Psoas muscle (tissue), 8 donors: ENCODE measurements around the gene KCNJ13. TPM values are rescaled to one million over a fixed set of nuclear protein-coding genes. Genes with fewer than 3 reads are reported as not detected.
A peak's percentile ranks its signal among the peaks of the same experiment; 100 is the strongest.

Source experiments
- ATAC-seq, 4 donors: fragments of 200-7000 bp; cut with Tn5 transposase; one replicate each; pipeline ENCODE4 v1.9.1; 2020; ENCODE audit warnings: moderate library complexity in 3 of 4, mild to moderate bottlenecking in 2 of 4
- DNase-seq, 2 donors: peaks; one replicate each; pipeline ENCODE4 v3.0.0-alpha.2; 2020
- H3K27ac ChIP-seq: fragments of 200-600 bp; one replicate; pipeline ENCODE4 v1.8.0; 2022
- H3K27me3 ChIP-seq, 3 donors: fragments of 200-600 bp in 1 of 3; one replicate each; pipeline versions ENCODE4 v1.6.1 to v1.8.0; 2013 to 2022; ENCODE audit warnings: low read length in 2 of 3, mild to moderate bottlenecking in 2 of 3, moderate library complexity in 1 of 3; ENCODE audit not compliant: insufficient read depth in 3 of 3
- H3K36me3 ChIP-seq, 2 donors: fragments of 200-600 bp in 1 of 2; one replicate each; pipeline versions ENCODE4 v1.6.1 to v1.8.0; 2013 to 2022; ENCODE audit warnings: low read depth in 1 of 2, mild to moderate bottlenecking in 1 of 2, moderate library complexity in 1 of 2; ENCODE audit not compliant: insufficient read depth in 1 of 2
- H3K4me1 ChIP-seq: fragments of 200-600 bp; one replicate; pipeline ENCODE4 v1.8.0; 2022
- H3K4me3 ChIP-seq: fragments of 200-600 bp; one replicate; pipeline ENCODE4 v1.8.0; 2022; ENCODE audit warnings: mild to moderate bottlenecking
- H3K9me3 ChIP-seq: fragments of 200-600 bp; one replicate; pipeline ENCODE4 v1.8.0; 2022
- CTCF ChIP-seq: fragments of 200-600 bp; IDR thresholded peaks from one replicate; pipeline ENCODE4 v1.8.0; 2022; ENCODE audit warnings: antibody characterized with exemption
- WGBS, 3 donors: extraction: QIAGEN DNeasy Blood & Tissue Kit; methylation state at CpG; one replicate each; pipeline versions ENCODE4 v1.1.6 to v1.1.7; 2013; 5-methylcytosine and 5-hydroxymethylcytosine counted together
- intact Hi-C, 2 donors: fragments of 100-400 bp; cut with DNase I; formaldehyde crosslinking; loops; one replicate each; pipeline versions ENCODE4 v1.11.0 to v1.14.2; 2022
- polyA plus RNA-seq, 3 donors: library from polyadenylated mRNA; stranded (reverse); fragments of 200-250 nt; gene quantifications; one replicate each; pipeline ENCODE4 v1.2.3, GENCODE V29; 2013
- total RNA-seq, 4 donors: library from RNA; stranded (reverse); fragmentation: NEBNext Ultra II Directional in 2 of 4; extraction: Animal tissue kit (Norgen Biotek cat#: 25700) in 2 of 4; gene quantifications; one replicate each; pipeline versions ENCODE4 v1.2.1 to v1.2.4, GENCODE V29; 2021 to 2023
- donor health status: healthy with polysubstance abuse.
- donor health status: DM: no; HTN: no; CAD: no; lungs with moderate emphysema.
- donor health status: Bipolar disorder and iron deficiency.
- donor health status: healthy.
- donor health status: DM: yes; HTN: yes; CAD: no.
- donor health status: DM: no; HTN: no; CAD: no.
- donor health status: DM: no; HTN: no; CAD: no.
- donor health status: DM: yes; HTN: yes; CAD: no.

The KCNJ13 gene
- total and polyA plus RNA-seq, 7 donors = 0.03 TPM; not detected in 6

GRCh38 chr2:232809349-232810124 is 33.2 kb upstream of the KCNJ13 start:
- no peaks in the 10 kb centered on the region for H3K27me3 ChIP-seq
- peaks cover 11 to 92% of the 10 kb centered on the region in 2 donors for H3K36me3 ChIP-seq
- peaks cover 8% of the 10 kb centered on the region for H3K4me1 ChIP-seq
- peak overlapping the region; percentile 59 for H3K27ac ChIP-seq
- DNase-seq = peak in 1 of 2 donors; percentile 60
- no peaks in the 10 kb centered on the region for H3K9me3 ChIP-seq
- no peak overlapping the region for H3K4me3 ChIP-seq
- intact Hi-C loops = loop anchor here in 1 of 2 donors (5.0 to 10.0 kb wide), 2 partner anchors 443 to 715 kb away; partner anchors contain the start of gene ATG16L1
- WGBS, 3 donors = 24 to 53% (median 34%) methylated on average over 5 of the region's 5 CpGs
- peak; percentile 8 for TF ChIP-seq CTCF
- peak; percentile 76 to 96 (median 94) for ATAC-seq

GRCh38 chr2:232802091-232802490 is 25.7 kb upstream of the KCNJ13 start:
- DNase-seq (no peak), ATAC-seq (no peak)
- H3K4me1 ChIP-seq = no peaks in the 10 kb centered on the region
- no peak for TF ChIP-seq CTCF
- no peaks in the 10 kb centered on the region for H3K27me3 ChIP-seq
- peaks cover 6 to 45% of the 10 kb centered on the region in 2 donors for H3K36me3 ChIP-seq
- no peaks in the 10 kb centered on the region for H3K9me3 ChIP-seq
- H3K27ac ChIP-seq = no peak overlapping the region
- intact Hi-C loops = loop anchor here in 1 of 2 donors (10.0 kb wide), 1 partner anchor 723 kb away; no protein-coding TSS in a partner anchor
- H3K4me3 ChIP-seq = no peak overlapping the region
- 88 to 99% (median 98%) methylated on average over 3 of the region's 3 CpGs for WGBS, 3 donors

GRCh38 chr2:232800166-232800565 is 23.8 kb upstream of the KCNJ13 start:
- 44 to 50% (median 48%) methylated on average over 2 of the region's 2 CpGs for WGBS, 3 donors

GRCh38 chr2:232798187-232798586 is 21.8 kb upstream of the KCNJ13 start:
- no peak for TF ChIP-seq CTCF
- H3K4me1 ChIP-seq = no peaks in the 10 kb centered on the region
- H3K27ac ChIP-seq = no peak overlapping the region
- no peak for DNase-seq
- no peaks in the 10 kb centered on the region for H3K27me3 ChIP-seq
- no peaks in the 10 kb centered on the region for H3K9me3 ChIP-seq
- no peak overlapping the region for H3K4me3 ChIP-seq
- ATAC-seq = no peak
- intact Hi-C loops = no loop called here
- peaks cover 7 to 64% of the 10 kb centered on the region in 2 donors for H3K36me3 ChIP-seq

More at GRCh38 chr2:232800166-232800565, 23.8 kb upstream of the KCNJ13 start:
- Histone ChIP-seq H3K4me1 (no peaks in the 10 kb centered on the region), H3K4me3 (no peak overlapping the region), H3K27me3 (no peaks in the 10 kb centered on the region), H3K36me3 (peaks cover 4 to 47% of the 10 kb centered on the region in 2 donors), H3K27ac (no peak overlapping the region), H3K9me3 (no peaks in the 10 kb centered on the region)
- no peak for ATAC-seq
- TF ChIP-seq CTCF = no peak
- intact Hi-C loops = loop anchor here in 1 of 2 donors (10.0 kb wide), 1 partner anchor 725 kb away; no protein-coding TSS in a partner anchor
- no peak for DNase-seq
